K562 (cell line): ENCODE results near the gene CELA1. TPM values are rescaled to one million over a fixed set of nuclear protein-coding genes. Genes with fewer than 3 reads are reported as not detected.
A peak's percentile ranks its signal among the peaks of the same experiment; 100 is the strongest.

Experiments
- ATAC-seq: fragments of 200-7000 bp; cut with Tn5 transposase; 3 replicates; pipeline ENCODE4 v1.9.1; 2020; ENCODE audit warnings: moderate library complexity
- BruUV-seq: library from RNA; stranded (reverse); fragments of 400-500 nt; replicated peaks from 2 replicates; lab custom pipeline; 2021; lab: Mats Ljungman, UMichigan
- CTCF ChIA-PET: fragments of 300-600 bp; formaldehyde crosslinking; extraction: SDS; loops from one replicate; lab custom pipeline; 2021; ENCODE audit warnings: low intra/inter-chr PET ratio; lab: Yijun Ruan, JAX
- POLR2A ChIA-PET: fragments of 300-600, 350-650 bp; sonication (Branson Sonifier 250); formaldehyde crosslinking; extraction: SDS; loops from one replicate; lab custom pipeline; 2021; ENCODE audit warnings: antibody characterized with exemption, inconsistent platforms; lab: Yijun Ruan, JAX
- DNase-seq, 4 experiments: peaks; one replicate each; pipeline versions ENCODE4 v3.0.0 to v3.0.0-alpha.2; 2011 to 2018; ENCODE audit warnings: low spot score in 3 of 4, mixed read lengths in 3 of 4; ENCODE audit errors: extremely low read depth in 1 of 4
- FAIRE-seq: peaks from 2 replicates; lab custom pipeline; 2011; peaks lifted over from hg19 to GRCh38; lab: Jason Lieb, UNC
- H2AFZ ChIP-seq: 2 replicates; pipeline ENCODE4 v1.6.0; 2011; ENCODE audit warnings: low read depth, low read length, control low read depth, inconsistent platforms
- H3K27ac ChIP-seq: fragments of 200-600 bp; 3 replicates; pipeline ENCODE4 v1.8.0; 2011; ENCODE audit warnings: low read depth, mild to moderate bottlenecking, control low read depth, inconsistent platforms, low read length, moderate library complexity, mixed read lengths; ENCODE audit errors: extremely low read depth
- H3K27me3 ChIP-seq, 2 experiments: fragments of 300-600 bp in 1 of 2; 2 replicates in 1 of 2; 3 replicates in 1 of 2; pipeline versions ENCODE4 v1.6.0 to v1.8.0; 2011; ENCODE audit warnings: inconsistent platforms in 2 of 2, low read length in 2 of 2, mild to moderate bottlenecking in 1 of 2, mixed read lengths in 1 of 2, moderate library complexity in 1 of 2; ENCODE audit not compliant: control insufficient read depth in 2 of 2, insufficient read depth in 2 of 2
- H3K36me3 ChIP-seq: fragments of 300-600 bp; 3 replicates; pipeline ENCODE4 v1.8.0; 2011; ENCODE audit warnings: mild to moderate bottlenecking, low read length, inconsistent platforms; ENCODE audit not compliant: control insufficient read depth, insufficient read depth
- H3K4me1 ChIP-seq, 2 experiments: fragments of 200-600 bp in 1 of 2; replicated peaks in 1 of 2; 2 replicates in 1 of 2; 3 replicates in 1 of 2; pipeline versions ENCODE4 v1.5.1 to v1.8.0; 2011; ENCODE audit warnings: inconsistent platforms in 2 of 2, low read length in 2 of 2, mild to moderate bottlenecking in 1 of 2, mixed read lengths in 1 of 2, moderate library complexity in 1 of 2; ENCODE audit not compliant: control insufficient read depth in 2 of 2, insufficient read depth in 2 of 2
- H3K4me2 ChIP-seq: 2 replicates; pipeline ENCODE4 v1.6.1; 2011; ENCODE audit warnings: low read length, control low read depth, inconsistent platforms, mixed read lengths; ENCODE audit not compliant: insufficient read depth
- H3K4me3 ChIP-seq: fragments of 200-600 bp; sonication (generic), shearing (Covaris generic); 2 replicates; pipeline ENCODE4 v1.5.1; 2016; ENCODE audit warnings: control low read depth, inconsistent platforms
- H3K79me2 ChIP-seq: fragments of 200-600 bp; 3 replicates; pipeline ENCODE4 v1.8.0; 2011; ENCODE audit warnings: low read length, inconsistent platforms; ENCODE audit not compliant: control insufficient read depth, insufficient read depth
- H3K9ac ChIP-seq, 2 experiments: 2 replicates each; pipeline versions ENCODE4 v1.6.0 to v1.6.1; 2011; ENCODE audit warnings: low read depth in 2 of 2, low read length in 2 of 2, control low read depth in 1 of 2, inconsistent platforms in 1 of 2, mild to moderate bottlenecking in 1 of 2, mixed read lengths in 1 of 2; ENCODE audit not compliant: insufficient read depth in 1 of 2
- H3K9me1 ChIP-seq: one replicate; pipeline ENCODE4 v1.6.0; 2011; ENCODE audit warnings: inconsistent platforms, mild to moderate bottlenecking, low read length, moderate library complexity; ENCODE audit not compliant: control insufficient read depth, insufficient read depth
- H3K9me3 ChIP-seq: replicated peaks from 2 replicates; pipeline ENCODE4 v1.5.1; 2011; ENCODE audit warnings: low read depth, low read length, inconsistent platforms; ENCODE audit not compliant: control insufficient read depth, insufficient read depth
- H4K20me1 ChIP-seq: replicated peaks from 2 replicates; pipeline ENCODE4 v1.6.1; 2011; ENCODE audit warnings: low read length, inconsistent platforms, mixed read lengths; ENCODE audit not compliant: control insufficient read depth, insufficient read depth
- CBFB ChIP-seq: sonication (generic); formaldehyde crosslinking; IDR thresholded peaks from 2 replicates; pipeline ENCODE4 v1.4.0; 2020; ENCODE audit warnings: mild to moderate bottlenecking, missing genetic modification reagents
- NFE2 ChIP-seq: IDR thresholded peaks from 2 replicates; pipeline ENCODE4 v1.6.1; 2014; ENCODE audit warnings: antibody characterized with exemption, low read depth
- WGBS: fragments of 100-300 bp; shearing (Covaris generic); methylation state at CpG from one replicate; pipeline ENCODE4 v1.1.6; 2016; ENCODE audit warnings: low coverage, mixed read lengths; ENCODE audit not compliant: insufficient coverage; ENCODE audit errors: missing lambda C conversion rate; 5-methylcytosine and 5-hydroxymethylcytosine counted together
- in situ Hi-C: fragments of 300-500 bp; cut with MboI; formaldehyde crosslinking; loops from 4 replicates; pipeline ENCODE4 v1.15.0; 2018; ENCODE audit warnings: inconsistent platforms, mixed read lengths
- intact Hi-C: fragments of 100-400 bp; cut with micrococcal nuclease; formaldehyde crosslinking; loops from 2 replicates; pipeline ENCODE4 v1.14.2; 2022
- polyA plus RNA-seq, 8 experiments: library from polyadenylated mRNA; depleted of rRNA in 4 of 8; stranded (reverse) in 5 of 8; unstranded in 3 of 8; fragments of >200 nt; fragmentation: Nextera tagmentation in 2 of 8; fragmentation: Illumina TruSeq in 1 of 8; extraction: Ambion mirVana in 2 of 8; extraction: Trizol in 1 of 8; gene quantifications; 2 replicates each; pipeline versions ENCODE4 v1.2.1 to v1.2.3, GENCODE V29; 2011 to 2014; ENCODE audit warnings: inconsistent platforms in 1 of 8, missing spikeins in 1 of 8
- total RNA-seq, 7 experiments: library from RNA; depleted of rRNA in 6 of 7; stranded (reverse); fragments of >200 nt in 6 of 7; fragmentation: Illumina TruSeq in 2 of 7; extraction: Trizol in 2 of 7; gene quantifications; 2 replicates each; pipeline versions ENCODE4 v1.2.1 to v1.2.3, GENCODE V29; 2011 to 2021; ENCODE audit warnings: low replicate concordance in 1 of 7
- TF ChIP-seq, protein P1 (sequence below): fragments of 200-600 bp; sonication (generic); IDR thresholded peaks from one replicate; pipeline ENCODE4 v1.6.1; 2012; ENCODE audit warnings: mild to moderate bottlenecking, low read depth, low read length, inconsistent platforms

Gene CELA1
- total and polyA plus RNA-seq, 9 of the 15 experiments (the other 6 are each of a cell fraction or from before 2014, with no cell fraction given): 0.06 to 0.27 (median 0.22) TPM; not detected in 6

DNA sequence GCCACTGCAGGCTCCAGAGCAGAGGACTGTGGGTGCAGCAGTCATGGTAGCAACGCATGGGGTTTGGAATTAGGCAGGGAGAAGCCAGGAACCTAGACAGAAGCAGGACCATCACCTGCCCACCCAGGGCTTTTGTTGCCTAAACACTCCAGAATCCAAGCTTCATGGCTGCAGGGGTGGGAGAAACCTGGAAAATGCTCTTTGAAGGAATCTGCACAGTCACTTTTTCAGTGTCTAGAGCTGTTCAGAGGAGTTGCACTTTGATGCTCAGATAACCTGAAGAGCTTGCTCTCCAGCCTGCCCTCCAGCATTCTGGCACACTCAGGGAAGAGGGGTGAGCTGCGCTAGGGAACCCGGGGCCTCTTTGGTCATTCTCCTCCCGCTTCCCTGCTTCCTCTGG lies 1.6 kb upstream of the CELA1 start:
- Histone ChIP-seq H3K27ac (no peak overlapping the region), H3K9ac (peak overlapping the region in 1 of 2 experiments; percentile 31; a peak in 1 of 4 replicates), H3K79me2 (no peaks in the 10 kb centered on the region), H3K9me3 (no peaks in the 10 kb centered on the region), H3K4me3 (no peak overlapping the region), H3K4me1 (peaks cover 8 to 14% of the 10 kb centered on the region in 2 experiments; a peak in 4 of 5 replicates), H2AFZ (no peak overlapping the region), H3K4me2 (no peak overlapping the region), H3K36me3 (no peaks in the 10 kb centered on the region), H4K20me1 (no peaks in the 10 kb centered on the region), H3K9me1 (no peaks in the 10 kb centered on the region)
- no peak for FAIRE-seq
- intact Hi-C loops (no loop called here), in situ Hi-C loops (no loop called here)
- 29% methylated on average over 4 of the region's 4 CpGs for WGBS
- CTCF ChIA-PET: no interaction called here
- POLR2A ChIA-PET: interaction anchor here (0.6 to 1.2 kb wide), 2 partner anchors 45 to 363 kb away, joined by 3 to 6 read pairs; no protein-coding TSS in a partner anchor
- ATAC-seq: peak; percentile 16; the same call in 1 of the 3 replicates
- no peak for DNase-seq
- no TSS peak for BruUV-seq
- TF ChIP-seq CBFB: no peak
- 0 out of 2 replicates have a peak, but pooled peaks have one; percentile 11 for TF ChIP-seq NFE2
- TF ChIP-seq, all 486 proteins: peak for 1
- no peaks in the 10 kb centered on the region for H3K27me3 ChIP-seq

- peak overlapping the region in 1 of 2 experiments; percentile 47; a peak in 1 of 4 replicates for H3K9ac ChIP-seq
- in situ Hi-C loops (no loop called here), intact Hi-C loops (no loop called here)
- H3K9me1 ChIP-seq: no peaks in the 10 kb centered on the region
- no peaks in the 10 kb centered on the region for H4K20me1 ChIP-seq
- ATAC-seq (peak; percentile 52), FAIRE-seq (peak; percentile 66), DNase-seq (peak; percentile 48 to 60 (median 52))
- H3K4me1 ChIP-seq: peaks cover 10 to 16% of the 10 kb centered on the region in 2 experiments; a peak in 4 of 5 replicates
- BruUV-seq: no TSS peak
- ChIA-PET CTCF (interaction anchor here (0.7 kb wide), 1 partner anchor 1163 kb away, joined by 3 read pairs; no protein-coding TSS in a partner anchor), POLR2A (interaction anchor here (1.1 kb wide), 1 partner anchor 43 kb away, joined by 3 read pairs; no protein-coding TSS in a partner anchor)
- no peaks in the 10 kb centered on the region for H3K36me3 ChIP-seq
- WGBS: 17% methylated on average over 6 of the region's 7 CpGs
- no peak overlapping the region for H3K27ac ChIP-seq
- no peaks in the 10 kb centered on the region for H3K9me3 ChIP-seq
- no peak overlapping the region for H3K4me3 ChIP-seq
- H2AFZ ChIP-seq: peak overlapping the region; percentile 74
- peak overlapping the region; percentile 32; the same call in 1 of the 2 replicates for H3K4me2 ChIP-seq
- no peaks in the 10 kb centered on the region for H3K79me2 ChIP-seq
- H3K27me3 ChIP-seq: no peaks in the 10 kb centered on the region
- TF ChIP-seq, protein P1, sequence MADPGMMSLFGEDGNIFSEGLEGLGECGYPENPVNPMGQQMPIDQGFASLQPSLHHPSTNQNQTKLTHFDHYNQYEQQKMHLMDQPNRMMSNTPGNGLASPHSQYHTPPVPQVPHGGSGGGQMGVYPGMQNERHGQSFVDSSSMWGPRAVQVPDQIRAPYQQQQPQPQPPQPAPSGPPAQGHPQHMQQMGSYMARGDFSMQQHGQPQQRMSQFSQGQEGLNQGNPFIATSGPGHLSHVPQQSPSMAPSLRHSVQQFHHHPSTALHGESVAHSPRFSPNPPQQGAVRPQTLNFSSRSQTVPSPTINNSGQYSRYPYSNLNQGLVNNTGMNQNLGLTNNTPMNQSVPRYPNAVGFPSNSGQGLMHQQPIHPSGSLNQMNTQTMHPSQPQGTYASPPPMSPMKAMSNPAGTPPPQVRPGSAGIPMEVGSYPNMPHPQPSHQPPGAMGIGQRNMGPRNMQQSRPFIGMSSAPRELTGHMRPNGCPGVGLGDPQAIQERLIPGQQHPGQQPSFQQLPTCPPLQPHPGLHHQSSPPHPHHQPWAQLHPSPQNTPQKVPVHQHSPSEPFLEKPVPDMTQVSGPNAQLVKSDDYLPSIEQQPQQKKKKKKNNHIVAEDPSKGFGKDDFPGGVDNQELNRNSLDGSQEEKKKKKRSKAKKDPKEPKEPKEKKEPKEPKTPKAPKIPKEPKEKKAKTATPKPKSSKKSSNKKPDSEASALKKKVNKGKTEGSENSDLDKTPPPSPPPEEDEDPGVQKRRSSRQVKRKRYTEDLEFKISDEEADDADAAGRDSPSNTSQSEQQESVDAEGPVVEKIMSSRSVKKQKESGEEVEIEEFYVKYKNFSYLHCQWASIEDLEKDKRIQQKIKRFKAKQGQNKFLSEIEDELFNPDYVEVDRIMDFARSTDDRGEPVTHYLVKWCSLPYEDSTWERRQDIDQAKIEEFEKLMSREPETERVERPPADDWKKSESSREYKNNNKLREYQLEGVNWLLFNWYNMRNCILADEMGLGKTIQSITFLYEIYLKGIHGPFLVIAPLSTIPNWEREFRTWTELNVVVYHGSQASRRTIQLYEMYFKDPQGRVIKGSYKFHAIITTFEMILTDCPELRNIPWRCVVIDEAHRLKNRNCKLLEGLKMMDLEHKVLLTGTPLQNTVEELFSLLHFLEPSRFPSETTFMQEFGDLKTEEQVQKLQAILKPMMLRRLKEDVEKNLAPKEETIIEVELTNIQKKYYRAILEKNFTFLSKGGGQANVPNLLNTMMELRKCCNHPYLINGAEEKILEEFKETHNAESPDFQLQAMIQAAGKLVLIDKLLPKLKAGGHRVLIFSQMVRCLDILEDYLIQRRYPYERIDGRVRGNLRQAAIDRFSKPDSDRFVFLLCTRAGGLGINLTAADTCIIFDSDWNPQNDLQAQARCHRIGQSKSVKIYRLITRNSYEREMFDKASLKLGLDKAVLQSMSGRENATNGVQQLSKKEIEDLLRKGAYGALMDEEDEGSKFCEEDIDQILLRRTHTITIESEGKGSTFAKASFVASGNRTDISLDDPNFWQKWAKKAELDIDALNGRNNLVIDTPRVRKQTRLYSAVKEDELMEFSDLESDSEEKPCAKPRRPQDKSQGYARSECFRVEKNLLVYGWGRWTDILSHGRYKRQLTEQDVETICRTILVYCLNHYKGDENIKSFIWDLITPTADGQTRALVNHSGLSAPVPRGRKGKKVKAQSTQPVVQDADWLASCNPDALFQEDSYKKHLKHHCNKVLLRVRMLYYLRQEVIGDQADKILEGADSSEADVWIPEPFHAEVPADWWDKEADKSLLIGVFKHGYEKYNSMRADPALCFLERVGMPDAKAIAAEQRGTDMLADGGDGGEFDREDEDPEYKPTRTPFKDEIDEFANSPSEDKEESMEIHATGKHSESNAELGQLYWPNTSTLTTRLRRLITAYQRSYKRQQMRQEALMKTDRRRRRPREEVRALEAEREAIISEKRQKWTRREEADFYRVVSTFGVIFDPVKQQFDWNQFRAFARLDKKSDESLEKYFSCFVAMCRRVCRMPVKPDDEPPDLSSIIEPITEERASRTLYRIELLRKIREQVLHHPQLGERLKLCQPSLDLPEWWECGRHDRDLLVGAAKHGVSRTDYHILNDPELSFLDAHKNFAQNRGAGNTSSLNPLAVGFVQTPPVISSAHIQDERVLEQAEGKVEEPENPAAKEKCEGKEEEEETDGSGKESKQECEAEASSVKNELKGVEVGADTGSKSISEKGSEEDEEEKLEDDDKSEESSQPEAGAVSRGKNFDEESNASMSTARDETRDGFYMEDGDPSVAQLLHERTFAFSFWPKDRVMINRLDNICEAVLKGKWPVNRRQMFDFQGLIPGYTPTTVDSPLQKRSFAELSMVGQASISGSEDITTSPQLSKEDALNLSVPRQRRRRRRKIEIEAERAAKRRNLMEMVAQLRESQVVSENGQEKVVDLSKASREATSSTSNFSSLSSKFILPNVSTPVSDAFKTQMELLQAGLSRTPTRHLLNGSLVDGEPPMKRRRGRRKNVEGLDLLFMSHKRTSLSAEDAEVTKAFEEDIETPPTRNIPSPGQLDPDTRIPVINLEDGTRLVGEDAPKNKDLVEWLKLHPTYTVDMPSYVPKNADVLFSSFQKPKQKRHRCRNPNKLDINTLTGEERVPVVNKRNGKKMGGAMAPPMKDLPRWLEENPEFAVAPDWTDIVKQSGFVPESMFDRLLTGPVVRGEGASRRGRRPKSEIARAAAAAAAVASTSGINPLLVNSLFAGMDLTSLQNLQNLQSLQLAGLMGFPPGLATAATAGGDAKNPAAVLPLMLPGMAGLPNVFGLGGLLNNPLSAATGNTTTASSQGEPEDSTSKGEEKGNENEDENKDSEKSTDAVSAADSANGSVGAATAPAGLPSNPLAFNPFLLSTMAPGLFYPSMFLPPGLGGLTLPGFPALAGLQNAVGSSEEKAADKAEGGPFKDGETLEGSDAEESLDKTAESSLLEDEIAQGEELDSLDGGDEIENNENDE: no peak
- peak; percentile 65; the same call in 1 of the 2 replicates for TF ChIP-seq NFE2
These were observed 798 bp downstream of the CELA1 start for GRCh38 chr12:51345681-51346080.
